H1 (cell line): ENCODE results near the gene RRBP1. TPM values are rescaled to one million over a fixed set of nuclear protein-coding genes. Genes with fewer than 3 reads are reported as not detected.

Experiments
- CTCF ChIA-PET: fragments of 300-600 bp; sonication (Branson Sonifier 250); formaldehyde crosslinking; loops from one replicate; lab custom pipeline; 2021; ENCODE audit not compliant: partially characterized antibody; lab: Charles Lee
- POLR2A ChIA-PET: fragments of 300-600 bp; sonication (Branson Sonifier 250); formaldehyde crosslinking; loops from one replicate; lab custom pipeline; 2021; ENCODE audit warnings: inconsistent platforms; ENCODE audit not compliant: partially characterized antibody; lab: Charles Lee
- DNase-seq, 2 experiments: peaks; one replicate each; pipeline versions ENCODE4 v3.0.0 to v3.0.0-alpha.2; 2010 to 2022; ENCODE audit warnings: low spot score in 2 of 2, low read depth in 1 of 2, mixed read lengths in 1 of 2
- FAIRE-seq: peaks from 2 replicates; lab custom pipeline; 2011; peaks lifted over from hg19 to GRCh38; lab: Jason Lieb, UNC
- H2AFZ ChIP-seq: 2 replicates; pipeline ENCODE4 v1.8.1; 2012; ENCODE audit warnings: low read length, inconsistent platforms
- H2AK5ac ChIP-seq: 2 replicates; pipeline ENCODE4 v1.6.1; 2013; ENCODE audit warnings: low read depth, low read length
- H2BK120ac ChIP-seq: replicated peaks from 2 replicates; pipeline ENCODE3; 2013; ENCODE audit warnings: low read depth, low read length, inconsistent platforms
- H2BK12ac ChIP-seq: 2 replicates; pipeline ENCODE4 v1.6.1; 2013; ENCODE audit warnings: low read depth, low read length
- H2BK15ac ChIP-seq: 2 replicates; pipeline ENCODE4 v1.6.1; 2013; ENCODE audit warnings: low read length
- H2BK20ac ChIP-seq: 2 replicates; pipeline ENCODE4 v1.6.1; 2013; ENCODE audit warnings: low read length
- H2BK5ac ChIP-seq: 2 replicates; pipeline ENCODE4 v1.6.1; 2013; ENCODE audit warnings: low read depth, low read length
- H3K14ac ChIP-seq: 2 replicates; pipeline ENCODE4 v1.6.1; 2013; ENCODE audit warnings: inconsistent platforms; ENCODE audit not compliant: insufficient read length
- H3K18ac ChIP-seq: 2 replicates; pipeline ENCODE4 v1.6.1; 2013; ENCODE audit warnings: low read length; ENCODE audit errors: extremely low read depth
- H3K23ac ChIP-seq: 2 replicates; pipeline ENCODE4 v1.6.1; 2013; ENCODE audit warnings: inconsistent platforms; ENCODE audit not compliant: insufficient read length
- H3K23me2 ChIP-seq: 2 replicates; pipeline ENCODE4 v1.6.1; 2013; ENCODE audit warnings: low read depth, low read length
- H3K27ac ChIP-seq: 2 replicates; pipeline ENCODE4 v1.6.1; 2011; ENCODE audit warnings: low read depth, low read length, inconsistent platforms
- H3K27me3 ChIP-seq, 4 experiments: replicated peaks in 1 of 4; 1 replicate in 1 of 4; 2 replicates in 3 of 4; pipeline versions ENCODE4 v1.6.1 to v1.8.1; 2011 to 2013; ENCODE audit warnings: low read length in 3 of 4, mild to moderate bottlenecking in 3 of 4, inconsistent platforms in 2 of 4, mixed read lengths in 2 of 4, moderate library complexity in 1 of 4; ENCODE audit not compliant: control insufficient read depth in 3 of 4, insufficient read depth in 3 of 4; ENCODE audit errors: extremely low read depth in 1 of 4
- H3K36me3 ChIP-seq, 4 experiments: 2 replicates each; pipeline versions ENCODE4 v1.6.1 to v1.8.1; 2011 to 2013; ENCODE audit warnings: mild to moderate bottlenecking in 4 of 4, low read length in 3 of 4, moderate library complexity in 2 of 4, control low read depth in 1 of 4, inconsistent platforms in 1 of 4; ENCODE audit not compliant: insufficient read depth in 4 of 4, control insufficient read depth in 2 of 4
- H3K4ac ChIP-seq: replicated peaks from 2 replicates; pipeline ENCODE3; 2013; ENCODE audit warnings: low read length, low read depth, mixed read lengths, inconsistent platforms; ENCODE audit not compliant: insufficient read length
- H3K4me1 ChIP-seq, 4 experiments: replicated peaks in 1 of 4; 1 replicate in 1 of 4; 2 replicates in 3 of 4; pipeline versions ENCODE4 v1.6.1 to v1.8.1; 2011 to 2013; ENCODE audit warnings: low read length in 3 of 4, inconsistent platforms in 2 of 4, mixed read lengths in 1 of 4; ENCODE audit not compliant: insufficient read depth in 4 of 4, control insufficient read depth in 3 of 4
- H3K4me2 ChIP-seq, 2 experiments: 2 replicates each; pipeline versions ENCODE4 v1.6.1 to v1.8.1; 2011 to 2013; ENCODE audit warnings: low read depth in 2 of 2, low read length in 2 of 2, control low read depth in 1 of 2, inconsistent platforms in 1 of 2, mild to moderate bottlenecking in 1 of 2; ENCODE audit not compliant: insufficient read depth in 1 of 2
- H3K4me3 ChIP-seq, 4 experiments: fragments of 200-600, 300-600 bp in 1 of 4; sonication (generic), shearing (Covaris generic), sonication (Bioruptor Twin) in 1 of 4; 2 replicates each; pipeline versions ENCODE4 v1.5.1 to v1.8.1; 2011 to 2016; ENCODE audit warnings: low read length in 4 of 4, low read depth in 3 of 4, control low read depth in 2 of 4, inconsistent platforms in 2 of 4, mild to moderate bottlenecking in 2 of 4, mixed read lengths in 1 of 4, moderate library complexity in 1 of 4; ENCODE audit not compliant: insufficient read depth in 2 of 4; ENCODE audit errors: extremely low read depth in 1 of 4
- H3K56ac ChIP-seq: replicated peaks from 2 replicates; pipeline ENCODE3; 2013; ENCODE audit warnings: low read depth, mild to moderate bottlenecking, mixed read lengths, low read length, inconsistent platforms; ENCODE audit not compliant: insufficient read length
- H3K79me1 ChIP-seq: 2 replicates; pipeline ENCODE4 v1.6.1; 2013; ENCODE audit warnings: low read depth, low read length, control low read depth
- H3K79me2 ChIP-seq, 2 experiments: 2 replicates each; pipeline versions ENCODE4 v1.6.1 to v1.8.1; 2012 to 2013; ENCODE audit warnings: low read length in 2 of 2, mild to moderate bottlenecking in 2 of 2, inconsistent platforms in 1 of 2; ENCODE audit not compliant: insufficient read depth in 2 of 2, control insufficient read depth in 1 of 2
- H3K9ac ChIP-seq, 4 experiments: replicated peaks in 1 of 4; 1 replicate in 1 of 4; 2 replicates in 3 of 4; pipeline versions ENCODE4 v1.6.1 to v1.8.1; 2011 to 2013; ENCODE audit warnings: low read depth in 3 of 4, low read length in 3 of 4, control low read depth in 2 of 4, mild to moderate bottlenecking in 2 of 4, moderate library complexity in 2 of 4, inconsistent platforms in 1 of 4; ENCODE audit errors: extremely low read depth in 1 of 4
- H3K9me3 ChIP-seq, 2 experiments: 2 replicates each; pipeline versions ENCODE4 v1.6.1 to v1.8.1; 2012 to 2013; ENCODE audit warnings: mild to moderate bottlenecking in 2 of 2, moderate library complexity in 2 of 2, control low read depth in 1 of 2, inconsistent platforms in 1 of 2, low read depth in 1 of 2, low read length in 1 of 2, mixed read lengths in 1 of 2; ENCODE audit not compliant: insufficient read depth in 2 of 2
- H4K20me1 ChIP-seq, 2 experiments: replicated peaks in 1 of 2; 2 replicates each; pipeline versions ENCODE3 to v1.8.1; 2011 to 2013; ENCODE audit warnings: inconsistent platforms in 2 of 2, low read length in 2 of 2, mild to moderate bottlenecking in 1 of 2; ENCODE audit not compliant: insufficient read depth in 2 of 2, control insufficient read depth in 1 of 2
- H4K5ac ChIP-seq: 2 replicates; pipeline ENCODE4 v1.6.1; 2013; ENCODE audit warnings: low read length, low read depth, mixed read lengths, inconsistent platforms; ENCODE audit not compliant: insufficient read length
- H4K8ac ChIP-seq: 2 replicates; pipeline ENCODE4 v1.8.0; 2013; ENCODE audit warnings: mild to moderate bottlenecking, moderate library complexity, low read length, inconsistent platforms; ENCODE audit not compliant: insufficient read depth; ENCODE audit errors: extremely low read depth
- H4K91ac ChIP-seq: replicated peaks from 2 replicates; pipeline ENCODE3; 2013; ENCODE audit warnings: low read length, mixed read lengths, inconsistent platforms; ENCODE audit not compliant: insufficient read length
- BRCA1 ChIP-seq: IDR thresholded peaks from 2 replicates; pipeline ENCODE4 v1.6.1; 2012; ENCODE audit warnings: low read depth, low read length, improper control_type of control experiment
- CBX8 ChIP-seq: fragments of 300-800, 300-1000 bp; sonication (generic); IDR thresholded peaks from 2 replicates; pipeline ENCODE4 v1.7.1; 2016; ENCODE audit warnings: low read depth, low read length, borderline replicate concordance
- E2F6 ChIP-seq: IDR thresholded peaks from 2 replicates; pipeline ENCODE4 v1.6.1; 2012; ENCODE audit warnings: inconsistent platforms
- EP300 ChIP-seq, 2 experiments: IDR thresholded peaks; 1 replicate in 1 of 2; 2 replicates in 1 of 2; pipeline ENCODE4 v1.6.1; 2011 to 2012; ENCODE audit warnings: low read depth in 2 of 2, low read length in 2 of 2, mild to moderate bottlenecking in 2 of 2, borderline replicate concordance in 1 of 2, inconsistent platforms in 1 of 2, moderate library complexity in 1 of 2
- GTF2F1 ChIP-seq: IDR thresholded peaks from 2 replicates; pipeline ENCODE4 v1.6.1; 2012; ENCODE audit warnings: low read depth, low read length, improper control_type of control experiment, borderline replicate concordance
- POU5F1 ChIP-seq: IDR thresholded peaks from 2 replicates; pipeline ENCODE4 v1.6.1; 2011; ENCODE audit warnings: low read depth, mild to moderate bottlenecking, low read length, moderate library complexity
- RNF2 ChIP-seq: fragments of 200-900, 300-1000 bp; sonication (generic); IDR thresholded peaks from 2 replicates; pipeline ENCODE4 v1.7.1; 2016; ENCODE audit warnings: borderline replicate concordance, low read depth, mild to moderate bottlenecking, antibody characterized with exemption, low read length; ENCODE audit not compliant: poor library complexity, severe bottlenecking; ENCODE audit errors: missing control alignments
- SP1 ChIP-seq: IDR thresholded peaks from 2 replicates; pipeline ENCODE4 v1.6.1; 2011; ENCODE audit warnings: low read depth, low read length
- TAF1 ChIP-seq: IDR thresholded peaks from 2 replicates; pipeline ENCODE4 v1.6.1; 2011; ENCODE audit warnings: mild to moderate bottlenecking, low read depth, low read length
- TAF7 ChIP-seq: optimal IDR thresholded peaks from 2 replicates; pipeline ENCODE3; 2011; ENCODE audit warnings: low read depth, mild to moderate bottlenecking, inconsistent platforms, low read length, moderate library complexity, borderline replicate concordance
- TCF12 ChIP-seq: IDR thresholded peaks from 2 replicates; pipeline ENCODE4 v1.6.1; 2011; ENCODE audit warnings: low read depth, mild to moderate bottlenecking, low read length
- USF2 ChIP-seq: IDR thresholded peaks from 2 replicates; pipeline ENCODE4 v1.6.1; 2011; ENCODE audit warnings: low read length, improper control_type of control experiment
- WGBS, 2 experiments: shearing (Covaris generic) in 1 of 2; methylation state at CpG; one replicate each; pipeline versions ENCODE4 v1.1.6 to v1.1.7; 2013 to 2015; ENCODE audit warnings: low lambda C conversion rate in 2 of 2, mixed read lengths in 2 of 2, inconsistent platforms in 1 of 2, low coverage in 1 of 2, missing lambda C conversion rate in 1 of 2; ENCODE audit not compliant: insufficient replicate concordance in 2 of 2, insufficient coverage in 1 of 2, insufficient read length in 1 of 2; ENCODE audit errors: extremely low coverage in 1 of 2, missing lambda C conversion rate in 1 of 2; 5-methylcytosine and 5-hydroxymethylcytosine counted together
- polyA plus RNA-seq, 7 experiments: library from polyadenylated mRNA; depleted of rRNA in 3 of 7; stranded (reverse) in 5 of 7; unstranded in 2 of 7; fragments of >200 nt in 5 of 7; fragments of 200-250 nt in 2 of 7; gene quantifications; 1 replicate in 5 of 7; 2 replicates in 1 of 7; 4 replicates in 1 of 7; pipeline versions ENCODE4 v1.2.1 to v1.2.3, GENCODE V29; 2011 to 2013; ENCODE audit warnings: missing spikeins in 2 of 7, mixed read lengths in 2 of 7
- total RNA-seq: library from RNA; stranded (reverse); fragmentation: NEBNext Ultra II Directional; extraction: Animal tissue kit (Norgen Biotek cat#: 25700); gene quantifications from 2 replicates; pipeline ENCODE4 v1.2.1, GENCODE V29; 2021

The RRBP1 gene
- total and polyA plus RNA-seq, 2 of the 8 experiments (the other 6 are each of a cell fraction or from before 2014, with no cell fraction given): 15.9 to 157 TPM

- Histone ChIP-seq H4K91ac (no peak overlapping the region), H3K4me1 (peaks cover 0 to 5% (median 3%) of the 10 kb centered on the region in 4 experiments; a peak in 4 of 7 replicates), H3K56ac (no peak overlapping the region), H2BK20ac (no peak overlapping the region), H3K23ac (no peak overlapping the region), H3K79me1 (no peaks in the 10 kb centered on the region), H3K14ac (no peak overlapping the region), H3K23me2 (no peaks in the 10 kb centered on the region; the same call in 1 of the 2 replicates), H4K8ac (no peak overlapping the region), H2BK12ac (no peak overlapping the region), H3K4me2 (no peak overlapping the region), H2BK120ac (no peak overlapping the region), H2AK5ac (no peak overlapping the region), H3K9me3 (0 out of 4 replicates have a peak, but pooled peaks cover 0 to 2% of the 10 kb centered on the region in 2 experiments), H3K9ac (no peak overlapping the region), H4K20me1 (no peaks in the 10 kb centered on the region), H3K4me3 (no peak overlapping the region), H3K4ac (no peak overlapping the region), H2BK5ac (no peak overlapping the region), H3K79me2 (no peaks in the 10 kb centered on the region), H3K27ac (no peak overlapping the region), H2AFZ (no peak overlapping the region), H4K5ac (no peak overlapping the region), H2BK15ac (no peak overlapping the region), H3K27me3 (no peaks in the 10 kb centered on the region), H3K18ac (no peak overlapping the region), H3K36me3 (no peaks in the 10 kb centered on the region)
- ChIA-PET CTCF (interaction anchor here (0.8 to 5.2 kb wide), 5 partner anchors 7 to 212 kb away, joined by 3 to 24 read pairs (median 4); partner anchors contain the start of gene RRBP1), POLR2A (no interaction called here)
- WGBS, 2 experiments: 77% methylated on average over 2 of the region's 2 CpGs; no CpG with 5 or more reads in 1 of the 2 experiments
- FAIRE-seq (no peak), DNase-seq (no peak)
- TF ChIP-seq RNF2 (no peak), USF2 (no peak), EP300 (IDR thresholded peaks at IDR 0.05; ENCODE audit: borderline replicate concordance in 1 of 2, low read depth in 2 of 2, low read length in 2 of 2) (no peak), POU5F1 (no peak), BRCA1 (no peak), SP1 (no peak), TCF12 (no peak), E2F6 (no peak), CBX8 (no peak), GTF2F1 (no peak), TAF7 (no peak), TAF1 (no peak)
Measured at GRCh38 chr20:17690144-17690543, 8.1 kb upstream of the RRBP1 start.
